Left kidney (tissue), 2 donors: ENCODE results near the gene ZNF19. TPM values are rescaled to one million over a fixed set of nuclear protein-coding genes. Genes with fewer than 3 reads are reported as not detected.

Experiments used
- DNase-seq: peaks from one replicate; pipeline ENCODE4 v3.0.0-alpha.2; 2013
- polyA plus RNA-seq: library from polyadenylated mRNA; unstranded; fragments of 120-200 nt; gene quantifications from one replicate; pipeline ENCODE4 v1.2.1, GENCODE V29; 2013; ENCODE audit not compliant: insufficient read length

ZNF19 gene
- polyA plus RNA-seq, 1 donor: 15.6 TPM

GRCh38 chr16:71491054-71491453 is 1.9 kb upstream of the ZNF19 start:
- DNase-seq: no peak

- no peak for DNase-seq
Measured at GRCh38 chr16:71490361-71490760, 1.2 kb upstream of the ZNF19 start.

- peak; percentile 86 for DNase-seq
Measured at GRCh38 chr16:71484006-71484893, 4.9 kb downstream of the ZNF19 start.

DNA sequence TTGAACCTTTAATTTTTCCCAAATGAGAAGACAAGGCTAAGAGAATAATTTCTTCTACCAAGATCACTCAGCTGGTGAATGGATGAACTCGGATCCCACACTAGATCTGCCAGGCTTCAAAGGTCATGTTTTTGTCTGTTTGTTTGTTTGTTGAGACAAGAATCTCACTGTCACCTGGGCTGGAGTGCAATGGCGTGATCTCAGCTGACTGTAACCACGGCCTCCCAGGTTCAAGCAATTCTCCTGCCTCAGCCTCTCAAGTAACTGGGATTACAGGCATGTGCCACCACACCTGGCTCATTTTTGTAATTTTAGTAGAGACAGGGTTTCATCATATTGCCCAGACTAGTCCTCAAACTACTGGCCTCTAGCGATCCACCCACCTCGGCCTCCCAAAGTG is 6.6 kb downstream of the ZNF19 start:
- no peak for DNase-seq

GRCh38 chr16:71480956-71481355 is 8.2 kb downstream of the ZNF19 start:
- DNase-seq: no peak

DNA sequence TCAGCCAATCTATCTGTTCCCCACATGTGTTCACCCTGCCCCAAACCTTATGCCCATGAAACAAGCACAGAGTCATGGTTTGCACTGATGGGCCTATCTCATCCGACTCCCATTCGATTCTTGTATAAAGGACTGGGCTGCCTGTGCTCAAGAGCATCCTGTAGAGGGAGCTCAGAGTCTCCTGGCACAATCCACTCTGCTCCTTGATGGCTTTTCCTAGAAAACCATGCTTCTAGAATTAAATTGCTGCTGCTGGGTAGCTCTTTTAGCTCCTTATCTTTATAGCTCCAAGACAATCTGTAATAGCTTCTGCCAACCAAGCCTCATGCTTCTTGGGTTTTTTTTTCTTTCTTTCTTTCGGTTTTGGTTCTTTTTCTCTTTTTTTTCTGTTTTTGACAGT is 9.7 kb downstream of the ZNF19 start:
- DNase-seq: no peak

DNA sequence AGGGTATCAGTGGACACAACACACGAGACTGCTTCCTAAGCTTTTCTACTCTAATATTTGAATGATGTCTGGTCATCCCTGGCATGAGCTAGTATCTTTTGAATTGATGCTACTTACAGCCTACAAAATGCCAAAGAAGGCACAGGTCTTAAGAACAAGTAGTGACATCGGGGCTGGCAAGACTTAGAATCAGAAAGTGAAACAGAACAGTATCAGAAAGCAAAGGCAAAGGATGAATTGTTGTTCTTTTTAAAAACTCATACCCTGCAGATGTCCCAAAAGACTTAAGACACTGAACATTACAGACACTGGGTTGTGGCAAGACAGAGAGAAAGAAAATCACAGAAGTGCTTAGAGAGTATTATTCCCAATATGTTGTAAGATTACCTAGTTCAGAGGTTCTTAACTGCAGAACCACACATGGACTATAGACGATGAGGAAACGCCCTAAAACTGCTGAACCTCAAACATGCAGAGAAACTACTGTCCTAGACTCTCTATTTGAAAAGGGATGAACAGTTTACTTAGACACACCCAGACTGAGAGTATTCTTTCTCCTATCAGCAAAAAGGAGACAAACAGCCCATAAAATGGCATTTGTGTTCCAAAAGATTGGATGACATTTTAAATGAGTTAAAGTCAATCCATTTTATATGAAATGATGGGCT is 12.5 kb downstream of the ZNF19 start:
- no peak for DNase-seq

DNA sequence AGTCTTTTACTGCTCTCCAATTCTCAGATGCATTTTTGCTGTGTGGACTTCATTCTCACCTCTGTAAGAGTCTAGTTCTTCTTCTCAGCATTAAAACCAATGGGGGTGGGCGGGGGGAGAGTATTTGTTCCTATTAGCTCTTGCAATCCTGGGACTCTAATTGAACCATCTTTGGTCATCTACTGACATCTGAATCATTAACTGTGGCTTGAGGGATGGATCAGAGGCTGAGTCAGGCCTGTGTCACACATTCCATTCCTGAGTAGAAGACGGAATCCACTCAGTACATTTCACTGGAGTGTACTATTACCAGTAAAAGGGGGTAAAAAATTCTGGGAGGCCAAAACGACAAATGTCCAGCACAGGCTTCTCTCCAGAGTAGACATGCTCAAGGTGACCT is 14.3 kb downstream of the ZNF19 start:
- DNase-seq: no peak

DNA sequence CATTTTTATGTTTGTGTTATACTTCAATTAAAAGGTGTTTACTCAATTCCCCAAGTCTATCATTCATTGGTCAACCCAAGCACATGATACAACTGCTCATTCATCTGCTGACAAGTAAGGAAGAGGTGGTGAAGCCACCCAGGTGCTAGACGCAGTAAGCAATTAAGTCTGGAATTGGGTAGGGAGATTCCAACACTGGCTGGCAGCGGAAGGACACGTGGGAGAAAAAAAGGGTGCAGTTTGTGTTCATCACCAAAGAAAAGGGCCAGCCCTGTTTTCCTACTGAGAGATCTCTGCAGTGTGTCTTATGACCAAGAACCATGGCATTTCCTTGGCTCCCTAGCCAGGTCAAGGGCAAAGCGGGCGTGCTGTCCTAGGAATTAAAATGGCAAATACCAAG is 15.2 kb downstream of the ZNF19 start:
- DNase-seq: no peak

DNA sequence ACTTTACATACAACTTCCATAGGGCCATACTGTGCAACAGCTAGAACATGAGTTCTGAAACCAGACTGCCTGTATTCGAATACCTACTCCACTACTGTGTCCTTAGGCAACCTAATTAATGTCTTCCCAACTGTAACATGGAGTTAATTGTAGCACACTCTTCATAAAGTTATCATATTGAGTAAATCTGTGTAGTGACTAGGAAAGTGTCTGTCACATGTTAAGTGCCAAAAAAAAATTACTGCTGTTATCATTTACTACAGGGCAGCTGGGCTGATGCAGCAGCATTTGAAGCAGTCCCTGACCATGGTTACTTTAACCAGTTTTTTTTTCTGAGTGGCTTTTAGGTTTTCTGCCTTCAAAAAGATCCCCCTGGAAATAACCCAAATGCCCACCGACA is 16.2 kb downstream of the ZNF19 start:
- DNase-seq: no peak

DNA sequence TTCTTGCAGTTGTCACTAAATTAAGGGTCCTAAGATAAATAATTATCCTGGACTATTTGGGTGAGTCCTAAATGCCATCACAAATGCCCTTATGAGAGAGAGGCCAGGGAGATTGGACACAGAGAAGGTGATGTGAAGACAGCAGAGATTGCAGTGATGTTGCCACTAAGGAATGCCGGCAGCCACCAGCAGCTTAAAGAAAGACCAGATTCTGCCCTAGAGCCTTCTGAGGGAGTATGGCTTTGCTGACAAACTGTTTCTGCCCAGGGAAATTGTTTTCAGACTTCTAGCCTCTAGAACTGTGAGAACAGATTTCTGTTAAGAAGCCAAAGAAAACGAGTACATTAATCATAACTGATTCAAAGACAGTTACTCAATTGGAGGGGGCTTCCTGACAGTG is 17.1 kb downstream of the ZNF19 start:
- no peak for DNase-seq

DNA sequence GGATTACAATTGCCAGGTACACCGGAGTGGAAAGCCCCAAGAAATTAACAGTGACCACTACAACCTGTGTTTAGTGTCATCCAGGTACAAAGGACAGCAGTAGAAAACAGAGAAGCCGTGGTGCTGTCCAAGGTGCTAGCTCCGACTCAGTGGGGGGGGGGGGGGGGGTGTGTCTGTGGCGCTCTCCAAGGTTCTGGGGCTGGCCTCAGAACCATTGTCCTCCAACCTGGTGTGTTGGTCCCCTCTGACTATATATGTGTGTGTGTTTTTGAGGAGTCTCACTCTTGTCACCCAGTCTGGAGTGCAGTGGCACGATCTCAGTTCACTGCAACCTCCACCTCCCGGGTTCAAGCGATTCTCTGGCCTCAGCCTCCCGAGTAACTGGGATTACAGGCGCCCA is 21.3 kb downstream of the ZNF19 start:
- peak; percentile 51 for DNase-seq

DNA sequence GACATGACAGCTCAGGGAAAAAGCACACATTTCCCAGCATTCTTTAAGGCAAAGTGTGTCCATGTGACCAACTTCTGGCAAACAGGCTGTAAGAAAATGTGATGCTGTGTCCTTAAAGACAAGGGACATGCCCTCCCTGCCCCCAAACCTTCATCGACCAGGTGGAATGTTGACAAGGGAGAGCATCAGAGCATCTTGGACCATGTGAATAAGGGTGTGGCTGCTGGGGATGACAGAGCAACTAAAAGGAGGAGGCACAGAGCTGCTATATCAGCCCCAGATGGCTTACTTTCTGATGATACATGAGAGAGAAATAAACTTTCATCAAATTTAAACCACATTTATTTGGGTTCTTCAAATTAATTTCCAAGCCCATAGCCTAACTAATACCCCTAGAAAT is 24.9 kb downstream of the ZNF19 start:
- DNase-seq: no peak

- peak; percentile 69 for DNase-seq
Measured at GRCh38 chr16:71461686-71462648, 27.2 kb downstream of the ZNF19 start, which contains the start of gene ZNF23. TSS of gene ZNF23 (minus strand) at chr16:71462247. CDS start at chr16:71456796, 5,451 bp downstream.

DNA sequence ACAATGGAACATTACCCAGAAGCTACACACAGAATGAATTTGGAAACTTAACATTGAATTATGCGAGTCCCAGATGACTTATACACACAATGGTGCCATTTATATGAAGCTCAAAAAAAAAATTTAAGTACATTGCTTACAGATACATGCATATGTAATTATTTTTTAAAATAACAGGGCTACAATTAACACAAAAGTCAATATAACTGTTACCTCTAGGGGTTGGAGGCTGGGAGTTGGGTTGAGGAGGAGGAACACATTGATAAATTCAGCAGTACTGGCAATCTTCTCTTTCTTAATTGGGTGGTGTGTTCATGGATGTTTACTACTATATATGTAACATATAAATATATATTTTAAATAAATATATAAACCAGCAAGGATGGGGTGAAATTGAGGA is 28.2 kb downstream of the ZNF19 start:
- DNase-seq: no peak

DNA sequence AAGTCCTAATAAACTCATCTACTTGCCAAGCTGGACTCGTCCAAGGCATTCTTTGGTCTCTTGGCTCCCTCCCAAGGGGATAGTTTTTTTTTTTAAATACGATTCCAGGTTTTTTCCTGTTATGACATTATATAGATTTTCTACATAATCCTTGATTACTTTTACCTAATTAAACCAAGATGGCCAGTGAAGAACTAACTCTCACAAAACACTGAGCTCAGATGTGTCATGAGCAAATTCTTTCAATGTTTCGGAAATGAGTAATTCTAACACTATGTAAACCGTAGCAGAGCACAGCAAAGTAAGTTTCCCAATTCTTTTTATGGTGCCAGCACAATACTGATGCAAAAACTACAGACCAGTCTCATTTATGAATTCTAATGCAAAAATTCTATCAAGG is 28.9 kb downstream of the ZNF19 start:
- DNase-seq: no peak

DNA sequence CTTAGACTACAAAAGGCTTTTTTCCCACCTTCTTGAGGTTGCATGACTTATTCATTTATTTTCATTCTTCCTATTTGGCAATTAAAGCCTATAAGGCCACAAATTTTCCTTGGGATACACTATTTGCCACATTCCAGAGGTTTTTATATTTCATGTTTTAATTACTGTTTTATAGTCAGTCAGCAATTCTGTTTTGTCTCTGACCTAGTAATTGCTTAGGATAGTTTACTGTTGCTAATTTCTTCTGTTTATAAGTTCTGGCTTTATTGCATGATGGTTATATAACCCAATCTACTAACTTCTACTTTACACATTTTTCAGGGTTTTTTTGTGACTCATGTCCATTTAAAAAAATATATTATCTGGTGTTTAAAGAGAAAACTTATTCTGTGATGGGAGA is 29.6 kb downstream of the ZNF19 start:
- no peak for DNase-seq

- DNase-seq: no peak
Measured at GRCh38 chr16:71456801-71457200, 32.3 kb downstream of the ZNF19 start.

DNA sequence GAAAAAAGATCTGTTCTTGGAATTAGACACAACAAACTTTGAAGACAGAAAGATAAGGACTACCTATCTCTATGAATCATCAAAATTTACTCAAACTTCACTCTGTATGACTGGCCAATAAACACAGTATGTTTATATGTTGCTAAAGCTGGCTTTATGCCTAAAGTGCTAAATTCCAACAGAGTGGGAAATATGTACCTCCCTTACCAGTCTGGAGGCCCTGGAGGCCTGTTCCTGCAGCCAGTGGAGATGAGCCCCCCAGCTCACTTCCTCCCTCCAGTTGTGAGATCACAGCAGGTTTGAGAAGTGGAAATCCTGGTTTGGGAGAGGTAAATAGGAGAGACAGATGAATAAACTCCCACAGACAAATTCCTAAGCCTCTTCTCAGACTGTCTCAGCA is 36.1 kb downstream of the ZNF19 start:
- DNase-seq: no peak

DNA sequence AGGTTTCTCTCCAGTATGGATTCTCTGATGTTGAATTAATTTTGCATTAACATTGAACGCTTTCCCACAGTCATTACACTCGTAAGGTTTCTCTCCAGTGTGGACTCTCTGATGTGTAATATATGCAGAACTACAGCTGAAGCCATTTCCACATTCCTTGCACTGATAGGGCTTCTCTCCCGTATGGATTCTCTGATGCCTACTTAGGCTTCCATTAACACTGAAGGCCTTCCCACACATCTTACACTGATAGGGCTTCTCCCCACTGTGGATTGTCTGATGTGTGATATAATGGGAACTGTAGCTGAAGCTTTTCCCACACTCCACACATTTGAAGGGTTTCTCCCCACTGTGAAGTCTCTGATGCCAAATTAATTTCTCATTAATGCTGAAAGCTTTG is 40.1 kb downstream of the ZNF19 start:
- DNase-seq: no peak

DNA sequence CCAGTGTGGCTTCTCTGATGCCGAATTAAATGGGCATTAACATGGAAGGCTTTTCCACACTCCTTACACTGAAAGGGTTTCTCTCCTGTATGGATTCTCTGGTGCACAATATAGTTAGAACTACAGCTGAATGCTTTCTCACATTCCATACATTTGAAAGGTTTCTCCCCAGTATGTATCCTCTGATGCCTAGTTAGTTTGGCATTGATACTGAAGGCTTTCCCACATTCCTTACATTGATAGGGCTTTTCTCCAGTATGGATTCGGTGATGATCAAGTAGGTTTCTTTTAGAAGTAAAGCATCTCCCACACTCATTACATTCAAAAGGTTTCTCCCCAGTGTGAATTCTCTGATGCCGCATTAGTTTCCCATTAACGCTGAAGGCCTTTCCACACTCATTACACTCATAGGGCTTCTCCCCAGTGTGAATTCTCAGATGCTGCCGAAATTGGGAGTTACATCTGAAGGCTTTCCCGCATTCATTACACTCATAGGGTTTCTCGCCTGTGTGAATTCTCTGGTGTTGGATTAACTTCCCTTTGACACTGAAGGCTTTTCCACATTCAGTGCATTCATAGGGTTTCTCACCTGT is 40.8 kb downstream of the ZNF19 start:
- no peak for DNase-seq

GRCh38 chr16:71443714-71444113 is 45.4 kb downstream of the ZNF19 start:
- DNase-seq: no peak
